GM23338 (cell line): ENCODE results near the gene OCEL1. TPM values are rescaled to one million over a fixed set of nuclear protein-coding genes. Genes with fewer than 3 reads are reported as not detected.

Experiments used
- ATAC-seq: fragments of 200-7000 bp; cut with Tn5 transposase; 3 replicates; pipeline ENCODE4 v1.9.1; 2020
- DNase-seq: peaks from one replicate; pipeline ENCODE4 v3.0.0-alpha.2; 2015; ENCODE audit warnings: low spot score
- H2AFZ ChIP-seq: fragments of 200-600 bp; sonication (generic); 2 replicates; pipeline ENCODE4 v1.8.0; 2016; ENCODE audit warnings: antibody characterized with exemption, mild to moderate bottlenecking, moderate library complexity
- H3F3A ChIP-seq: fragments of 200-600 bp; sonication (generic); replicated peaks from 2 replicates; pipeline ENCODE4 v1.8.0; 2017; ENCODE audit warnings: antibody characterized with exemption, mixed run types, low read depth
- H3K27ac ChIP-seq: fragments of 200-600 bp; sonication (generic); 2 replicates; pipeline ENCODE4 v1.6.1; 2016; ENCODE audit warnings: low read depth
- H3K27me3 ChIP-seq: fragments of 200-600 bp; sonication (generic); 2 replicates; pipeline ENCODE4 v1.8.0; 2016; ENCODE audit warnings: mild to moderate bottlenecking, mixed run types, moderate library complexity; ENCODE audit not compliant: insufficient read depth
- H3K36me3 ChIP-seq: fragments of 200-600 bp; sonication (generic); 2 replicates; pipeline ENCODE4 v1.8.0; 2016; ENCODE audit warnings: mild to moderate bottlenecking; ENCODE audit not compliant: insufficient read depth
- H3K4me1 ChIP-seq: fragments of 200-600 bp; sonication (generic); 2 replicates; pipeline ENCODE4 v1.8.0; 2016; ENCODE audit warnings: mild to moderate bottlenecking, moderate library complexity; ENCODE audit not compliant: insufficient read depth
- H3K4me2 ChIP-seq: fragments of 200-600 bp; sonication (generic); 2 replicates; pipeline ENCODE4 v1.7.1; 2017; ENCODE audit warnings: mixed run types
- H3K4me3 ChIP-seq: fragments of 200-600 bp; sonication (generic); 2 replicates; pipeline ENCODE4 v1.6.1; 2016; ENCODE audit warnings: mixed run types
- H3K79me2 ChIP-seq: fragments of 200-600 bp; sonication (generic); replicated peaks from 2 replicates; pipeline ENCODE4 v1.8.0; 2017; ENCODE audit warnings: mild to moderate bottlenecking; ENCODE audit not compliant: insufficient read depth
- H3K9me2 ChIP-seq: fragments of 200-600 bp; sonication (generic); 2 replicates; pipeline ENCODE4 v1.8.0; 2017; ENCODE audit not compliant: insufficient read depth
- H4K20me1 ChIP-seq: fragments of 200-600 bp; sonication (generic); replicated peaks from 2 replicates; pipeline ENCODE4 v1.8.0; 2017; ENCODE audit warnings: mild to moderate bottlenecking; ENCODE audit not compliant: insufficient read depth
- H3K27ac Mint-ChIP-seq: 2 replicates; pipeline ENCODE4 v1.8.0; 2020; ENCODE audit warnings: inconsistent platforms, mild to moderate bottlenecking, moderate library complexity, mixed read lengths
- H3K27me3 Mint-ChIP-seq: 3 replicates; pipeline ENCODE4 v1.8.0; 2022; ENCODE audit warnings: low read depth, mild to moderate bottlenecking, moderate library complexity, mixed read lengths, inconsistent platforms; ENCODE audit not compliant: insufficient read depth, poor library complexity
- H3K36me3 Mint-ChIP-seq: 3 replicates; pipeline ENCODE4 v1.8.0; 2021; ENCODE audit warnings: low read depth, mild to moderate bottlenecking, inconsistent platforms, moderate library complexity, mixed read lengths
- H3K4me1 Mint-ChIP-seq: 3 replicates; pipeline ENCODE4 v1.8.0; 2020; ENCODE audit warnings: mild to moderate bottlenecking, inconsistent platforms, mixed read lengths
- H3K4me3 Mint-ChIP-seq: 3 replicates; pipeline ENCODE4 v1.8.0; 2021; ENCODE audit warnings: moderate library complexity, mild to moderate bottlenecking, inconsistent platforms, mixed read lengths
- H3K9me3 Mint-ChIP-seq: 3 replicates; pipeline ENCODE4 v1.8.0; 2020; ENCODE audit warnings: moderate library complexity, mild to moderate bottlenecking, inconsistent platforms, mixed read lengths
- CREB1 ChIP-seq: fragments of 250-450 bp; sonication (Bioruptor Pico); IDR thresholded peaks from 2 replicates; pipeline ENCODE4 v1.5.0; 2020; ENCODE audit warnings: low read depth, mild to moderate bottlenecking, moderate library complexity
- CTCF ChIP-seq, 2 experiments: fragments of 200-600 bp in 1 of 2; sonication (generic) in 1 of 2; conservative IDR thresholded peaks; 2 replicates each; pipeline versions ENCODE4 v1.5.1 to v1.6.1; 2016 to 2017; ENCODE audit warnings: antibody characterized with exemption in 2 of 2, low read depth in 2 of 2, mild to moderate bottlenecking in 2 of 2, moderate library complexity in 1 of 2
- ETS1 ChIP-seq: IDR thresholded peaks from 2 replicates; pipeline ENCODE4 v1.6.1; 2016; ENCODE audit warnings: antibody characterized with exemption
- EZH2 ChIP-seq: fragments of 200-600 bp; sonication (generic); IDR thresholded peaks from one replicate; pipeline ENCODE4 v1.8.0; 2017; ENCODE audit warnings: antibody characterized with exemption, mild to moderate bottlenecking, low read depth; ENCODE audit not compliant: unreplicated experiment
- JUNB ChIP-seq: IDR thresholded peaks from one replicate; pipeline ENCODE4 v1.6.1; 2016; ENCODE audit warnings: antibody characterized with exemption; ENCODE audit not compliant: unreplicated experiment
- NANOG ChIP-seq: IDR thresholded peaks from 2 replicates; pipeline ENCODE4 v1.6.1; 2016; ENCODE audit warnings: antibody characterized with exemption, borderline replicate concordance
- POLR2AphosphoS5 ChIP-seq: IDR thresholded peaks from 2 replicates; pipeline ENCODE4 v1.6.1; 2016; ENCODE audit warnings: antibody characterized with exemption, low read depth
- REST ChIP-seq: IDR thresholded peaks from one replicate; pipeline ENCODE4 v1.6.1; 2018; ENCODE audit warnings: antibody characterized with exemption; ENCODE audit not compliant: unreplicated experiment
- ZNF114 ChIP-seq: fragments of 250-450 bp; sonication (Bioruptor Pico); IDR thresholded peaks from 2 replicates; pipeline ENCODE4 v1.5.0; 2020; ENCODE audit warnings: mild to moderate bottlenecking, moderate library complexity
- ZNF331 ChIP-seq: fragments of 250-450 bp; sonication (Bioruptor Pico); IDR thresholded peaks from 2 replicates; pipeline ENCODE4 v1.5.0; 2020; ENCODE audit warnings: low read depth, mild to moderate bottlenecking, moderate library complexity
- ZNF462 ChIP-seq: fragments of 250-450 bp; sonication (Bioruptor Pico); IDR thresholded peaks from 2 replicates; pipeline ENCODE4 v1.5.0; 2020; ENCODE audit warnings: mild to moderate bottlenecking, moderate library complexity
- polyA plus RNA-seq: library from polyadenylated mRNA; unstranded; fragments of >200 nt; fragmentation: Nextera tagmentation; extraction: Ambion mirVana; gene quantifications from 2 replicates; pipeline ENCODE4 v1.2.1, GENCODE V29; 2016
- total RNA-seq: library from RNA; depleted of rRNA; stranded (reverse); fragments of >200 nt; shearing (Covaris generic); gene quantifications from 2 replicates; pipeline ENCODE4 v1.2.3, GENCODE V29; 2014

The OCEL1 gene
- total and polyA plus RNA-seq, 2 experiments from 2014 or later: 12.7 to 47.4 TPM

GRCh38 chr19:17254636-17255035, 28.6 kb downstream of the OCEL1 start (continued):
- TF ChIP-seq NANOG (no peak), ETS1 (no peak), ZNF331 (CRISPR knock-in tag) (no peak)

GRCh38 chr19:17255150-17255621, 29.2 kb downstream of the OCEL1 start:
- Mint-ChIP-seq H3K36me3 (peaks cover 36% of the 10 kb centered on the region), H3K4me3 (no peak overlapping the region), H3K27me3 (peaks cover 11% of the 10 kb centered on the region), H3K4me1 (no peaks in the 10 kb centered on the region), H3K9me3 (peaks cover 14% of the 10 kb centered on the region; the same call in 2 of the 3 replicates), H3K27ac (no peak overlapping the region)
- peak; percentile 68 for ATAC-seq
- Histone ChIP-seq H3K4me3 (no peak overlapping the region), H3K79me2 (no peaks in the 10 kb centered on the region), H3K4me2 (no peak overlapping the region), H3K9me2 (no peaks in the 10 kb centered on the region), H3K4me1 (no peaks in the 10 kb centered on the region), H3F3A (no peaks in the 10 kb centered on the region; the same call in 1 of the 2 replicates), H3K27ac (no peak overlapping the region), H2AFZ (no peak overlapping the region), H3K27me3 (no peaks in the 10 kb centered on the region), H3K36me3 (peaks cover 2% of the 10 kb centered on the region; the same call in 1 of the 2 replicates), H4K20me1 (no peaks in the 10 kb centered on the region)
- DNase-seq: peak; percentile 39
- TF ChIP-seq CTCF (conservative IDR thresholded peaks at IDR 0.05; ENCODE audit: low read depth in 2 of 2) (no peak), NANOG (no peak), ZNF462 (CRISPR knock-in tag) (no peak), CREB1 (CRISPR knock-in tag) (no peak), EZH2 (no peak), ETS1 (no peak), REST (no peak), ZNF331 (CRISPR knock-in tag) (no peak), JUNB (no peak), ZNF114 (no peak), POLR2AphosphoS5 (no peak)
